SK-N-MC (cell line): ENCODE measurements around the gene PPP1R37.

Source experiments
- DNase-seq: peaks from one replicate; pipeline ENCODE4 v3.0.0-alpha.2; 2011; ENCODE audit warnings: low read depth, low spot score
- H3K27ac ChIP-seq: fragments of 200-600 bp; sonication (generic); 2 replicates; pipeline ENCODE4 v1.5.1; 2016; ENCODE audit warnings: mixed run types
- H3K36me3 ChIP-seq: fragments of 200-600 bp; sonication (generic); 2 replicates; pipeline ENCODE4 v1.6.1; 2017; ENCODE audit warnings: antibody characterized with exemption, low read length, mixed read lengths; ENCODE audit not compliant: insufficient read depth
- H3K4me3 ChIP-seq: fragments of 200-600 bp; sonication (generic); 2 replicates; pipeline ENCODE4 v1.5.1; 2016
- H3K9ac ChIP-seq: fragments of 200-600 bp; sonication (generic); 2 replicates; pipeline ENCODE4 v1.8.0; 2017; ENCODE audit warnings: mixed run types, mixed read lengths; ENCODE audit not compliant: insufficient read length
- H3K9me3 ChIP-seq: fragments of 200-600 bp; sonication (generic); 2 replicates; pipeline ENCODE4 v1.6.1; 2017; ENCODE audit warnings: low read depth, mild to moderate bottlenecking, antibody characterized with exemption, low read length, moderate library complexity, mixed read lengths
- EZH2 ChIP-seq: fragments of 200-600 bp; sonication (generic); IDR thresholded peaks from one replicate; pipeline ENCODE4 v1.6.1; 2017; ENCODE audit warnings: antibody characterized with exemption
- FOXP2 ChIP-seq: optimal IDR thresholded peaks from 2 replicates; pipeline ENCODE3; 2011; ENCODE audit warnings: mild to moderate bottlenecking, moderate library complexity; ENCODE audit not compliant: insufficient read depth; ENCODE audit errors: extremely low read length, control extremely low read depth
- POLR2AphosphoS5 ChIP-seq: IDR thresholded peaks from 2 replicates; pipeline ENCODE4 v1.6.1; 2012; ENCODE audit warnings: mild to moderate bottlenecking, low read depth, low read length, borderline replicate concordance

Gene PPP1R37

GRCh38 chr19:45087531-45087930 lies 5.4 kb upstream of the PPP1R37 start:
- DNase-seq, result no peak
- no peak for TF ChIP-seq POLR2AphosphoS5
- TF ChIP-seq FOXP2, result no peak
- no peak for TF ChIP-seq EZH2
- Histone ChIP-seq H3K36me3 (peaks cover 34% of the 10 kb centered on the region), H3K9ac (no peak overlapping the region), H3K9me3 (no peaks in the 10 kb centered on the region), H3K4me3 (no peak overlapping the region), H3K27ac (no peak overlapping the region)

- H3K9me3 ChIP-seq, result no peaks in the 10 kb centered on the region
- no peak overlapping the region for H3K9ac ChIP-seq
- DNase-seq, result no peak
- peaks cover 29% of the 10 kb centered on the region for H3K36me3 ChIP-seq
- no peak overlapping the region for H3K27ac ChIP-seq
- H3K4me3 ChIP-seq, result no peak overlapping the region
- no peak for TF ChIP-seq FOXP2
- TF ChIP-seq EZH2, result no peak
- no peak for TF ChIP-seq POLR2AphosphoS5
Measured at GRCh38 chr19:45090034-45090433, 2.9 kb upstream of the PPP1R37 start.

- H3K4me3 ChIP-seq, result no peak overlapping the region
- DNase-seq, result no peak
- TF ChIP-seq POLR2AphosphoS5 (no peak), EZH2 (no peak), FOXP2 (no peak)
- no peak overlapping the region for H3K27ac ChIP-seq
- no peaks in the 10 kb centered on the region for H3K9me3 ChIP-seq
- H3K36me3 ChIP-seq, result peaks cover 29% of the 10 kb centered on the region
- H3K9ac ChIP-seq, result no peak overlapping the region
Measured at GRCh38 chr19:45090606-45091005, 2.4 kb upstream of the PPP1R37 start.

GRCh38 chr19:45091031-45091923 lies 1.7 kb upstream of the PPP1R37 start:
- peak overlapping the region; percentile 100 for H3K9ac ChIP-seq
- TF ChIP-seq FOXP2 (peak; percentile 76), POLR2AphosphoS5 (peak; percentile 92), EZH2 (no peak)
- peaks cover 27% of the 10 kb centered on the region for H3K36me3 ChIP-seq
- H3K4me3 ChIP-seq, result peak overlapping the region; percentile 91
- H3K9me3 ChIP-seq, result no peaks in the 10 kb centered on the region
- peak overlapping the region; percentile 99 for H3K27ac ChIP-seq
- peak; percentile 95 for DNase-seq

- Histone ChIP-seq H3K9ac (peak overlapping the region; percentile 100), H3K4me3 (peak overlapping the region; percentile 91), H3K27ac (no peak overlapping the region), H3K9me3 (no peaks in the 10 kb centered on the region), H3K36me3 (peaks cover 18% of the 10 kb centered on the region)
- no peak for DNase-seq
- TF ChIP-seq EZH2, result no peak
- TF ChIP-seq POLR2AphosphoS5, result no peak
- TF ChIP-seq FOXP2, result no peak
Measured at GRCh38 chr19:45094137-45094536, 1.2 kb downstream of the PPP1R37 start.

GRCh38 chr19:45094707-45095106 lies 1.7 kb downstream of the PPP1R37 start:
- H3K27ac ChIP-seq, result no peak overlapping the region
- H3K9ac ChIP-seq, result peak overlapping the region; percentile 20
- H3K36me3 ChIP-seq, result peaks cover 18% of the 10 kb centered on the region
- H3K9me3 ChIP-seq, result no peaks in the 10 kb centered on the region
- TF ChIP-seq EZH2 (no peak), FOXP2 (no peak), POLR2AphosphoS5 (no peak)
- no peak for DNase-seq
- peak overlapping the region; percentile 91; the same call in 1 of the 2 replicates for H3K4me3 ChIP-seq

GRCh38 chr19:45095496-45096413 lies 2.8 kb downstream of the PPP1R37 start:
- DNase-seq, result no peak
- no peak overlapping the region for H3K9ac ChIP-seq
- no peak for TF ChIP-seq EZH2

GRCh38 chr19:45096700-45097099 lies 3.7 kb downstream of the PPP1R37 start:
- H3K4me3 ChIP-seq, result no peak overlapping the region
- H3K9me3 ChIP-seq, result no peaks in the 10 kb centered on the region
- DNase-seq, result no peak
- H3K9ac ChIP-seq, result no peak overlapping the region
- TF ChIP-seq EZH2 (no peak), FOXP2 (no peak)
- peaks cover 7% of the 10 kb centered on the region; the same call in 1 of the 2 replicates for H3K36me3 ChIP-seq
- no peak overlapping the region for H3K27ac ChIP-seq

More at GRCh38 chr19:45095496-45096413, 2.8 kb downstream of the PPP1R37 start:
- no peak overlapping the region for H3K27ac ChIP-seq
- peaks cover 14% of the 10 kb centered on the region for H3K36me3 ChIP-seq
- no peak overlapping the region for H3K4me3 ChIP-seq
- H3K9me3 ChIP-seq, result no peaks in the 10 kb centered on the region
